K562 (cell line): Measurements from ENCODE around the gene REXO2. TPM values are rescaled to one million over a fixed set of nuclear protein-coding genes. Genes with fewer than 3 reads are reported as not detected.

ENCODE experiments used
- ELK1 ChIP-seq: sonication (generic); formaldehyde crosslinking; IDR thresholded peaks from 2 replicates; pipeline ENCODE4 v1.8.1; 2022; ENCODE audit warnings: missing genetic modification reagents
- FOXA3 ChIP-seq, 2 experiments: fragments of 450-650 bp in 1 of 2; sonication (generic) in 1 of 2; formaldehyde crosslinking; IDR thresholded peaks in 1 of 2; conservative IDR thresholded peaks in 1 of 2; 2 replicates each; pipeline versions ENCODE4 v1.4.0 to v1.8.0; 2020 to 2022; ENCODE audit warnings: mild to moderate bottlenecking in 2 of 2, missing genetic modification reagents in 1 of 2
- GTF2A2 ChIP-seq: IDR thresholded peaks from 2 replicates; pipeline ENCODE4 v1.6.1; 2016; ENCODE audit warnings: mild to moderate bottlenecking, missing genetic modification characterization, missing compliant biosample characterization
- IFI16 ChIP-seq: fragments of 250-450 bp; sonication (Bioruptor Pico); IDR thresholded peaks from 2 replicates; pipeline ENCODE4 v2.1.2; 2022; ENCODE audit warnings: mild to moderate bottlenecking, inconsistent platforms
- KAT2B ChIP-seq: IDR thresholded peaks from one replicate; pipeline ENCODE4 v1.6.1; 2012; ENCODE audit warnings: low read depth, mild to moderate bottlenecking, control low read depth, inconsistent platforms, low read length, moderate library complexity
- KDM2B ChIP-seq: fragments of 250-450 bp; sonication (Bioruptor Pico); IDR thresholded peaks from 2 replicates; pipeline ENCODE4 v1.8.0; 2021; ENCODE audit warnings: mild to moderate bottlenecking, moderate library complexity
- KDM4B ChIP-seq, 2 experiments: fragments of 450-650 bp in 1 of 2; sonication (generic) in 1 of 2; IDR thresholded peaks; 2 replicates each; pipeline ENCODE4 v1.6.1; 2016 to 2017; ENCODE audit warnings: borderline replicate concordance in 2 of 2, antibody characterized with exemption in 1 of 2, low read depth in 1 of 2, mild to moderate bottlenecking in 1 of 2
- MEIS2 ChIP-seq: fragments of 450-650 bp; IDR thresholded peaks from 2 replicates; pipeline ENCODE4 v1.6.1; 2014; ENCODE audit warnings: mild to moderate bottlenecking; ENCODE audit not compliant: partially characterized antibody
- MYNN ChIP-seq, 2 experiments: sonication (generic); formaldehyde crosslinking in 1 of 2; IDR thresholded peaks; 2 replicates each; pipeline versions ENCODE4 v1.5.0 to v1.6.1; 2016 to 2020; ENCODE audit warnings: antibody characterized with exemption in 1 of 2, missing genetic modification reagents in 1 of 2
- NFXL1 ChIP-seq: fragments of 450-650 bp; formaldehyde crosslinking; IDR thresholded peaks from 2 replicates; pipeline ENCODE4 v1.4.0; 2021; ENCODE audit warnings: mild to moderate bottlenecking
- PPARD ChIP-seq: fragments of 250-450 bp; sonication (Bioruptor Pico); IDR thresholded peaks from 2 replicates; pipeline ENCODE4 v1.8.0; 2022; ENCODE audit warnings: inconsistent platforms, mild to moderate bottlenecking, moderate library complexity
- RBM17 ChIP-seq: fragments of 200-400 bp; formaldehyde crosslinking; IDR thresholded peaks from 2 replicates; pipeline ENCODE4 v1.6.1; 2017; ENCODE audit warnings: low read depth, mild to moderate bottlenecking, low read length, borderline replicate concordance
- RNF219 ChIP-seq: fragments of 250-450 bp; sonication (Bioruptor Pico); IDR thresholded peaks from 2 replicates; pipeline ENCODE4 v1.5.0; 2022; ENCODE audit warnings: mild to moderate bottlenecking
- SAFB ChIP-seq: fragments of 200-400 bp; formaldehyde crosslinking; IDR thresholded peaks from 2 replicates; pipeline ENCODE4 v1.6.1; 2017; ENCODE audit warnings: low read depth, low read length, borderline replicate concordance
- SNRNP70 ChIP-seq: fragments of 200-400 bp; formaldehyde crosslinking; optimal IDR thresholded peaks from 2 replicates; pipeline ENCODE3; 2017; ENCODE audit warnings: low read depth, low read length
- STAG1 ChIP-seq: sonication (generic); formaldehyde crosslinking; IDR thresholded peaks from 2 replicates; pipeline ENCODE4 v1.5.0; 2020; ENCODE audit warnings: missing genetic modification reagents, borderline replicate concordance
- ZFPM2 ChIP-seq: fragments of 250-450 bp; sonication (Bioruptor Pico); IDR thresholded peaks from 2 replicates; pipeline ENCODE4 v1.5.1; 2022; ENCODE audit warnings: mild to moderate bottlenecking
- ZKSCAN3 ChIP-seq: fragments of 250-450 bp; sonication (Bioruptor Pico); IDR thresholded peaks from 2 replicates; pipeline ENCODE4 v1.4.0; 2020
- ZKSCAN8 ChIP-seq: fragments of 200-800 bp; sonication (Bioruptor generic); IDR thresholded peaks from 2 replicates; pipeline ENCODE4 v1.6.1; 2016; ENCODE audit warnings: missing genetic modification characterization, missing compliant biosample characterization
- ZNF316 ChIP-seq: fragments of 450-650 bp; IDR thresholded peaks from 2 replicates; pipeline ENCODE4 v1.6.1; 2016
- ZNF395 ChIP-seq: fragments of 200-800 bp; sonication (Bioruptor generic); IDR thresholded peaks from 2 replicates; pipeline ENCODE4 v1.6.1; 2017; ENCODE audit warnings: missing genetic modification characterization, missing compliant biosample characterization
- ZNF431 ChIP-seq: sonication (generic); formaldehyde crosslinking; IDR thresholded peaks from 2 replicates; pipeline ENCODE4 v1.8.0; 2022; ENCODE audit warnings: mild to moderate bottlenecking, missing genetic modification reagents
- ZNF445 ChIP-seq: fragments of 250-450 bp; sonication (Bioruptor Pico); IDR thresholded peaks from 2 replicates; pipeline ENCODE4 v1.4.0; 2020; ENCODE audit warnings: low read depth, mild to moderate bottlenecking, moderate library complexity
- ZNF644 ChIP-seq: fragments of 200-800 bp; sonication (Bioruptor generic); IDR thresholded peaks from 2 replicates; pipeline ENCODE4 v1.6.1; 2016; ENCODE audit warnings: low read depth, missing genetic modification characterization, missing compliant biosample characterization
- ZNF79 ChIP-seq: fragments of 250-450 bp; sonication (Bioruptor Pico); IDR thresholded peaks from 2 replicates; pipeline ENCODE4 v1.4.0; 2020; ENCODE audit warnings: low read depth, mild to moderate bottlenecking, moderate library complexity
- polyA plus RNA-seq, 8 experiments: library from polyadenylated mRNA; depleted of rRNA in 4 of 8; stranded (reverse) in 5 of 8; unstranded in 3 of 8; fragments of >200 nt; fragmentation: Nextera tagmentation in 2 of 8; fragmentation: Illumina TruSeq in 1 of 8; extraction: Ambion mirVana in 2 of 8; extraction: Trizol in 1 of 8; gene quantifications; 2 replicates each; pipeline versions ENCODE4 v1.2.1 to v1.2.3, GENCODE V29; 2011 to 2014; ENCODE audit warnings: inconsistent platforms in 1 of 8, missing spikeins in 1 of 8
- total RNA-seq, 7 experiments: library from RNA; depleted of rRNA in 6 of 7; stranded (reverse); fragments of >200 nt in 6 of 7; fragmentation: Illumina TruSeq in 2 of 7; extraction: Trizol in 2 of 7; gene quantifications; 2 replicates each; pipeline versions ENCODE4 v1.2.1 to v1.2.3, GENCODE V29; 2011 to 2021; ENCODE audit warnings: low replicate concordance in 1 of 7

Gene REXO2
- total and polyA plus RNA-seq, 9 of the 15 experiments (the other 6 are each of a cell fraction or from before 2014, with no cell fraction given), result 143 to 370 (median 193) TPM

GRCh38 chr11:114440971-114441763 lies 1.9 kb downstream of the REXO2 start (continued):
- TF ChIP-seq ZNF644 (tag) (no peak), MEIS2 (peak; percentile 39), GTF2A2 (tag) (no peak), SAFB (no peak), ZNF395 (0 out of 2 replicates have a peak, but pooled peaks have one; percentile 45), ZNF316 (peak; percentile 80), STAG1 (CRISPR knock-in tag) (no peak), RNF219 (CRISPR knock-in tag) (no peak), ZNF431 (CRISPR knock-in tag) (no peak), MYNN (IDR thresholded peaks at IDR 0.05) (no peak), MYNN (CRISPR knock-in tag; IDR thresholded peaks at IDR 0.05) (no peak), NFXL1 (CRISPR knock-in tag) (no peak), ZKSCAN8 (CRISPR knock-in tag) (0 out of 2 replicates have a peak, but pooled peaks have one; percentile 35), SNRNP70 (no peak), IFI16 (CRISPR knock-in tag) (no peak), ZNF445 (no peak), ZKSCAN3 (CRISPR knock-in tag) (no peak), PPARD (no peak), KDM4B (IDR thresholded peaks at IDR 0.05; ENCODE audit: borderline replicate concordance in 2 of 2, low read depth in 1 of 2) (no peak), KDM2B (CRISPR knock-in tag) (no peak), RBM17 (no peak), ZNF79 (CRISPR knock-in tag) (no peak), KAT2B (no peak), ZFPM2 (no peak), FOXA3 (CRISPR knock-in tag; conservative IDR thresholded peaks at IDR 0.05 in 1 of 2, IDR thresholded peaks at IDR 0.05 in 1 of 2) (peak; percentile 42 to 57; a peak in 2 of 4 replicates), ELK1 (CRISPR knock-in tag) (no peak)
